K562 (cell line): ENCODE results near the gene AFF3. TPM values are rescaled to one million over a fixed set of nuclear protein-coding genes. Genes with fewer than 3 reads are reported as not detected.

Experiments used
- ATAC-seq: fragments of 200-7000 bp; cut with Tn5 transposase; 3 replicates; pipeline ENCODE4 v1.9.1; 2020; ENCODE audit warnings: moderate library complexity
- BruUV-seq: library from RNA; stranded (reverse); fragments of 400-500 nt; replicated peaks from 2 replicates; lab custom pipeline; 2021; lab: Mats Ljungman, UMichigan
- CTCF ChIA-PET: fragments of 300-600 bp; formaldehyde crosslinking; extraction: SDS; loops from one replicate; lab custom pipeline; 2021; ENCODE audit warnings: low intra/inter-chr PET ratio; lab: Yijun Ruan, JAX
- POLR2A ChIA-PET: fragments of 300-600, 350-650 bp; sonication (Branson Sonifier 250); formaldehyde crosslinking; extraction: SDS; loops from one replicate; lab custom pipeline; 2021; ENCODE audit warnings: antibody characterized with exemption, inconsistent platforms; lab: Yijun Ruan, JAX
- DNase-seq, 4 experiments: peaks; one replicate each; pipeline versions ENCODE4 v3.0.0 to v3.0.0-alpha.2; 2011 to 2018; ENCODE audit warnings: low spot score in 3 of 4, mixed read lengths in 3 of 4; ENCODE audit errors: extremely low read depth in 1 of 4
- FAIRE-seq: peaks from 2 replicates; lab custom pipeline; 2011; peaks lifted over from hg19 to GRCh38; lab: Jason Lieb, UNC
- H2AFZ ChIP-seq: 2 replicates; pipeline ENCODE4 v1.6.0; 2011; ENCODE audit warnings: low read depth, low read length, control low read depth, inconsistent platforms
- H3K27ac ChIP-seq: fragments of 200-600 bp; 3 replicates; pipeline ENCODE4 v1.8.0; 2011; ENCODE audit warnings: low read depth, mild to moderate bottlenecking, control low read depth, inconsistent platforms, low read length, moderate library complexity, mixed read lengths; ENCODE audit errors: extremely low read depth
- H3K27me3 ChIP-seq, 2 experiments: fragments of 300-600 bp in 1 of 2; 2 replicates in 1 of 2; 3 replicates in 1 of 2; pipeline versions ENCODE4 v1.6.0 to v1.8.0; 2011; ENCODE audit warnings: inconsistent platforms in 2 of 2, low read length in 2 of 2, mild to moderate bottlenecking in 1 of 2, mixed read lengths in 1 of 2, moderate library complexity in 1 of 2; ENCODE audit not compliant: control insufficient read depth in 2 of 2, insufficient read depth in 2 of 2
- H3K36me3 ChIP-seq: fragments of 300-600 bp; 3 replicates; pipeline ENCODE4 v1.8.0; 2011; ENCODE audit warnings: mild to moderate bottlenecking, low read length, inconsistent platforms; ENCODE audit not compliant: control insufficient read depth, insufficient read depth
- H3K4me1 ChIP-seq, 2 experiments: fragments of 200-600 bp in 1 of 2; replicated peaks in 1 of 2; 2 replicates in 1 of 2; 3 replicates in 1 of 2; pipeline versions ENCODE4 v1.5.1 to v1.8.0; 2011; ENCODE audit warnings: inconsistent platforms in 2 of 2, low read length in 2 of 2, mild to moderate bottlenecking in 1 of 2, mixed read lengths in 1 of 2, moderate library complexity in 1 of 2; ENCODE audit not compliant: control insufficient read depth in 2 of 2, insufficient read depth in 2 of 2
- H3K4me2 ChIP-seq: 2 replicates; pipeline ENCODE4 v1.6.1; 2011; ENCODE audit warnings: low read length, control low read depth, inconsistent platforms, mixed read lengths; ENCODE audit not compliant: insufficient read depth
- H3K4me3 ChIP-seq: fragments of 200-600 bp; sonication (generic), shearing (Covaris generic); 2 replicates; pipeline ENCODE4 v1.5.1; 2016; ENCODE audit warnings: control low read depth, inconsistent platforms
- H3K79me2 ChIP-seq: fragments of 200-600 bp; 3 replicates; pipeline ENCODE4 v1.8.0; 2011; ENCODE audit warnings: low read length, inconsistent platforms; ENCODE audit not compliant: control insufficient read depth, insufficient read depth
- H3K9ac ChIP-seq, 2 experiments: 2 replicates each; pipeline versions ENCODE4 v1.6.0 to v1.6.1; 2011; ENCODE audit warnings: low read depth in 2 of 2, low read length in 2 of 2, control low read depth in 1 of 2, inconsistent platforms in 1 of 2, mild to moderate bottlenecking in 1 of 2, mixed read lengths in 1 of 2; ENCODE audit not compliant: insufficient read depth in 1 of 2
- H3K9me1 ChIP-seq: one replicate; pipeline ENCODE4 v1.6.0; 2011; ENCODE audit warnings: inconsistent platforms, mild to moderate bottlenecking, low read length, moderate library complexity; ENCODE audit not compliant: control insufficient read depth, insufficient read depth
- H3K9me3 ChIP-seq: replicated peaks from 2 replicates; pipeline ENCODE4 v1.5.1; 2011; ENCODE audit warnings: low read depth, low read length, inconsistent platforms; ENCODE audit not compliant: control insufficient read depth, insufficient read depth
- H4K20me1 ChIP-seq: replicated peaks from 2 replicates; pipeline ENCODE4 v1.6.1; 2011; ENCODE audit warnings: low read length, inconsistent platforms, mixed read lengths; ENCODE audit not compliant: control insufficient read depth, insufficient read depth
- JUN ChIP-seq, 2 experiments: sonication (generic) in 1 of 2; formaldehyde crosslinking in 1 of 2; IDR thresholded peaks; 2 replicates each; pipeline versions ENCODE4 v1.6.1 to v1.8.0; 2012 to 2022; ENCODE audit warnings: borderline replicate concordance in 2 of 2, mild to moderate bottlenecking in 2 of 2, improper control_type of control experiment in 1 of 2, low read depth in 1 of 2, low read length in 1 of 2, missing genetic modification reagents in 1 of 2
- KAT8 ChIP-seq: fragments of 450-650 bp; IDR thresholded peaks from 2 replicates; pipeline ENCODE4 v1.6.1; 2016; ENCODE audit warnings: low read depth, mild to moderate bottlenecking
- MEF2D ChIP-seq: conservative IDR thresholded peaks from 2 replicates; pipeline ENCODE4 v1.6.1; 2016; ENCODE audit warnings: low read depth, missing genetic modification characterization, missing compliant biosample characterization
- RBM22 ChIP-seq: fragments of 200-400 bp; formaldehyde crosslinking; IDR thresholded peaks from 2 replicates; pipeline ENCODE4 v1.6.1; 2018; ENCODE audit warnings: low read length, low read depth; ENCODE audit not compliant: poor library complexity, severe bottlenecking
- SP1 ChIP-seq: sonication (generic); formaldehyde crosslinking; IDR thresholded peaks from 2 replicates; pipeline ENCODE4 v1.8.1; 2022; ENCODE audit warnings: mild to moderate bottlenecking, missing genetic modification reagents
- TFAM ChIP-seq: fragments of 250-450 bp; sonication (Bioruptor Pico); conservative IDR thresholded peaks from 2 replicates; pipeline ENCODE4 v1.5.0; 2021; ENCODE audit warnings: mild to moderate bottlenecking, moderate library complexity
- ZFPM2 ChIP-seq: fragments of 250-450 bp; sonication (Bioruptor Pico); IDR thresholded peaks from 2 replicates; pipeline ENCODE4 v1.5.1; 2022; ENCODE audit warnings: mild to moderate bottlenecking
- whole genome bisulfite sequencing: fragments of 100-300 bp; shearing (Covaris generic); methylation state at CpG from one replicate; pipeline ENCODE4 v1.1.6; 2016; ENCODE audit warnings: low coverage, mixed read lengths; ENCODE audit not compliant: insufficient coverage; ENCODE audit errors: missing lambda C conversion rate; 5-methylcytosine and 5-hydroxymethylcytosine counted together
- in situ Hi-C: fragments of 300-500 bp; cut with MboI; formaldehyde crosslinking; loops from 4 replicates; pipeline ENCODE4 v1.15.0; 2018; ENCODE audit warnings: inconsistent platforms, mixed read lengths
- intact Hi-C: fragments of 100-400 bp; cut with micrococcal nuclease; formaldehyde crosslinking; loops from 2 replicates; pipeline ENCODE4 v1.14.2; 2022
- polyA plus RNA-seq, 8 experiments: library from polyadenylated mRNA; depleted of rRNA in 4 of 8; stranded (reverse) in 5 of 8; unstranded in 3 of 8; fragments of >200 nt; fragmentation: Nextera tagmentation in 2 of 8; fragmentation: Illumina TruSeq in 1 of 8; extraction: Ambion mirVana in 2 of 8; extraction: Trizol in 1 of 8; gene quantifications; 2 replicates each; pipeline versions ENCODE4 v1.2.1 to v1.2.3, GENCODE V29; 2011 to 2014; ENCODE audit warnings: inconsistent platforms in 1 of 8, missing spikeins in 1 of 8
- total RNA-seq, 7 experiments: library from RNA; depleted of rRNA in 6 of 7; stranded (reverse); fragments of >200 nt in 6 of 7; fragmentation: Illumina TruSeq in 2 of 7; extraction: Trizol in 2 of 7; gene quantifications; 2 replicates each; pipeline versions ENCODE4 v1.2.1 to v1.2.3, GENCODE V29; 2011 to 2021; ENCODE audit warnings: low replicate concordance in 1 of 7
- TF ChIP-seq, protein P1 (sequence below), 2 experiments: fragments of 150-350 bp in 1 of 2; IDR thresholded peaks; 2 replicates each; pipeline ENCODE4 v1.6.1; 2012 to 2016; ENCODE audit warnings: low read depth in 2 of 2, low read length in 2 of 2, mild to moderate bottlenecking in 1 of 2, moderate library complexity in 1 of 2

AFF3 gene
- total and polyA plus RNA-seq, 9 of the 15 experiments (the other 6 are each of a cell fraction or from before 2014, with no cell fraction given) = 0.02 to 0.11 TPM; not detected in 7

DNA sequence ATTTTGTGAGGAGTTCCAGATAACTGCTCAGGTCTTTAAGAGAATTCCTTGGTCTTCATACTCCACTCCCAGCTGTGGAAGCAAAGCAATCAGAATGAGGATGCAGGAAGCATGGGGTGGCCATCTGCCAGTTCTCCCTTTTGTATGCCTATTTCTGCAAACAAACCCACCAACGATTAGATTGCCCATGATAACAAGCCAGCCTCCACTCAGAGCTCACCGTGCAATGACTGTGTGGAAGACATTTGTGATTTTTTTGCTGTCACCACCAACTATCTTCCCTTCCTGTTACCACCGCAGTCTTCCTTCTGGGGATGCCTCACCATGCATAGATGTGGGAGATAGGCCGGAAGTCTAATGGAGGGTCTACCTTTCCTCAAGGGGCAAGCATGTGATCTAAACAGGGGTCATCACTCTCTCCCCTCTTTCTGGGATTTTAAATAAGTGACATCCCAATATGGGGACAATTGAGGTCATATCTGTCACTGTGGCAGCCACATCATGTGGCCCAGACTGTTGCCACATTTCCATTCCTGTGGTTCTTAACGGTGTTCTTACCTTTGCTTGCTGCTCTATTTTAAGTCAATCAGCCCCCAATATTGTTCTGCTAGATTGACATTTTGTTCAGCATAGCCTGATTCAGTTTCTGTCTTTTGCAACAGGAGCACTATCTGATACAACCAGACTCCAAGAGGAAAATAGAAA is 4.4 kb downstream of the AFF3 start:
- ChIA-PET CTCF (no interaction called here), POLR2A (no interaction called here)
- no peak overlapping the region for H3K4me2 ChIP-seq
- no peaks in the 10 kb centered on the region for H3K79me2 ChIP-seq
- H3K27ac ChIP-seq = no peak overlapping the region
- FAIRE-seq (no peak), ATAC-seq (no peak), DNase-seq (no peak)
- no peaks in the 10 kb centered on the region for H3K4me1 ChIP-seq
- H3K9me1 ChIP-seq = no peaks in the 10 kb centered on the region
- H3K4me3 ChIP-seq = no peak overlapping the region
- BruUV-seq = no TSS peak
- no peak overlapping the region for H3K9ac ChIP-seq
- H4K20me1 ChIP-seq = 0 out of 2 replicates have a peak, but pooled peaks cover 8% of the 10 kb centered on the region
- peaks cover 0 to 12% of the 10 kb centered on the region in 2 experiments; a peak in 3 of 5 replicates for H3K27me3 ChIP-seq
- 2% methylated on average over 5 of the region's 5 CpGs for WGBS
- no peaks in the 10 kb centered on the region for H3K9me3 ChIP-seq
- in situ Hi-C loops = no loop called here
- intact Hi-C loops = no loop called here
- no peaks in the 10 kb centered on the region for H3K36me3 ChIP-seq
- no peak overlapping the region for H2AFZ ChIP-seq
- TF ChIP-seq, protein P1, sequence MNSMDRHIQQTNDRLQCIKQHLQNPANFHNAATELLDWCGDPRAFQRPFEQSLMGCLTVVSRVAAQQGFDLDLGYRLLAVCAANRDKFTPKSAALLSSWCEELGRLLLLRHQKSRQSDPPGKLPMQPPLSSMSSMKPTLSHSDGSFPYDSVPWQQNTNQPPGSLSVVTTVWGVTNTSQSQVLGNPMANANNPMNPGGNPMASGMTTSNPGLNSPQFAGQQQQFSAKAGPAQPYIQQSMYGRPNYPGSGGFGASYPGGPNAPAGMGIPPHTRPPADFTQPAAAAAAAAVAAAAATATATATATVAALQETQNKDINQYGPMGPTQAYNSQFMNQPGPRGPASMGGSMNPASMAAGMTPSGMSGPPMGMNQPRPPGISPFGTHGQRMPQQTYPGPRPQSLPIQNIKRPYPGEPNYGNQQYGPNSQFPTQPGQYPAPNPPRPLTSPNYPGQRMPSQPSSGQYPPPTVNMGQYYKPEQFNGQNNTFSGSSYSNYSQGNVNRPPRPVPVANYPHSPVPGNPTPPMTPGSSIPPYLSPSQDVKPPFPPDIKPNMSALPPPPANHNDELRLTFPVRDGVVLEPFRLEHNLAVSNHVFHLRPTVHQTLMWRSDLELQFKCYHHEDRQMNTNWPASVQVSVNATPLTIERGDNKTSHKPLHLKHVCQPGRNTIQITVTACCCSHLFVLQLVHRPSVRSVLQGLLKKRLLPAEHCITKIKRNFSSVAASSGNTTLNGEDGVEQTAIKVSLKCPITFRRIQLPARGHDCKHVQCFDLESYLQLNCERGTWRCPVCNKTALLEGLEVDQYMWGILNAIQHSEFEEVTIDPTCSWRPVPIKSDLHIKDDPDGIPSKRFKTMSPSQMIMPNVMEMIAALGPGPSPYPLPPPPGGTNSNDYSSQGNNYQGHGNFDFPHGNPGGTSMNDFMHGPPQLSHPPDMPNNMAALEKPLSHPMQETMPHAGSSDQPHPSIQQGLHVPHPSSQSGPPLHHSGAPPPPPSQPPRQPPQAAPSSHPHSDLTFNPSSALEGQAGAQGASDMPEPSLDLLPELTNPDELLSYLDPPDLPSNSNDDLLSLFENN (IDR thresholded peaks at IDR 0.05; ENCODE audit: low read depth in 2 of 2, low read length in 2 of 2) = no peak
- TF ChIP-seq RBM22 (no peak), JUN (IDR thresholded peaks at IDR 0.05; ENCODE audit: borderline replicate concordance, low read depth, low read length) (no peak), JUN (CRISPR knock-in tag; IDR thresholded peaks at IDR 0.05; ENCODE audit: borderline replicate concordance) (no peak), SP1 (CRISPR knock-in tag) (no peak), ZFPM2 (CRISPR knock-in tag) (no peak), TFAM (CRISPR knock-in tag) (no peak), KAT8 (no peak), MEF2D (no peak)
